Small intestine (tissue), 7 donors: Measurements from ENCODE around the gene LRRC40. TPM values are rescaled to one million over a fixed set of nuclear protein-coding genes. Genes with fewer than 3 reads are reported as not detected.

Source experiments
- DNase-seq, 2 donors: peaks; one replicate each; pipeline versions ENCODE4 v3.0.0 to v3.0.0-alpha.2; 2013
- FAIRE-seq: peaks from 2 replicates; lab custom pipeline; 2012; peaks lifted over from hg19 to GRCh38; lab: Jason Lieb, UNC
- H3K27ac ChIP-seq, 3 donors: one replicate each; pipeline ENCODE4 v1.5.1; 2013; ENCODE audit warnings: low read length in 2 of 3, mild to moderate bottlenecking in 2 of 3, control low read depth in 1 of 3, inconsistent platforms in 1 of 3, low read depth in 1 of 3, moderate library complexity in 1 of 3
- H3K27me3 ChIP-seq, 3 donors: one replicate each; pipeline ENCODE4 v1.6.1; 2013; ENCODE audit warnings: low read length in 3 of 3, inconsistent platforms in 1 of 3; ENCODE audit not compliant: control insufficient read depth in 3 of 3, insufficient read depth in 3 of 3
- H3K36me3 ChIP-seq, 3 donors: one replicate each; pipeline ENCODE4 v1.6.1; 2013; ENCODE audit warnings: low read length in 3 of 3, inconsistent platforms in 1 of 3, low read depth in 1 of 3, mild to moderate bottlenecking in 1 of 3, moderate library complexity in 1 of 3; ENCODE audit not compliant: control insufficient read depth in 3 of 3, insufficient read depth in 2 of 3
- H3K4me1 ChIP-seq, 3 donors: one replicate each; pipeline ENCODE4 v1.6.1; 2013; ENCODE audit warnings: low read length in 2 of 3, inconsistent platforms in 1 of 3, low read depth in 1 of 3, mild to moderate bottlenecking in 1 of 3, moderate library complexity in 1 of 3; ENCODE audit not compliant: control insufficient read depth in 3 of 3, insufficient read depth in 2 of 3
- H3K4me3 ChIP-seq, 3 donors: one replicate each; pipeline ENCODE4 v1.5.1; 2013; ENCODE audit warnings: low read length in 3 of 3, control low read depth in 1 of 3, inconsistent platforms in 1 of 3, low read depth in 1 of 3, mild to moderate bottlenecking in 1 of 3, moderate library complexity in 1 of 3
- H3K9me3 ChIP-seq, 2 donors: one replicate each; pipeline ENCODE4 v1.6.1; 2013; ENCODE audit warnings: low read depth in 1 of 2, low read length in 1 of 2; ENCODE audit not compliant: control insufficient read depth in 2 of 2, insufficient read depth in 1 of 2
- WGBS, 3 donors: extraction: QIAGEN DNeasy Blood & Tissue Kit; methylation state at CpG; one replicate each; pipeline ENCODE4 v1.1.7; 2013; 5-methylcytosine and 5-hydroxymethylcytosine counted together
- polyA plus RNA-seq, 4 donors: library from polyadenylated mRNA; stranded (reverse) in 3 of 4; unstranded in 1 of 4; fragments of 200-250 nt in 3 of 4; fragments of 120-200 nt in 1 of 4; gene quantifications; one replicate each; pipeline versions ENCODE4 v1.2.1 to v1.2.3, GENCODE V29; 2013
- donor health status: healthy with polysubstance abuse.
- donor health status: control.
- donor health status: control.
- donor health status: Bipolar disorder and iron deficiency.
- donor health status: healthy.

The LRRC40 gene
- polyA plus RNA-seq, 4 donors: 11.5 to 19.2 (median 14.6) TPM

DNA sequence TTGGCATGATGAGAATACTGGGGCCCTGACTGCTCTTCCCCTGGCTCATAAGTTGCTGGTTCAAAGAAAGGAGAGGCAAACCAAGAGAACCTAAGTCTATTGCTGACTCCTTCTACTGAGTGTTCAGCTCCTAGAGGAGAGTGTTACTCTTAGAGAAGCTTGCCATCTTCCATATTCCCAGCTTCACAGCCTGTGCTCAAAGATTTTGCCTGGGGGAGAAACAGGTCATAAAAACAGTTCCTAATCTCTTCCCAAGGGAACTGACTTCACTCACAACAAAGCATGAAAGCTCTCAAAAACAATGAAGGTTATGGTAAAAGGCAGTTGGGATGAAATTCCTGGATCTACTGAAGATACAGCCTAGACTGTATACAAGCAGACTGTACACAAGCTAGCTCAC lies 37.1 kb downstream of the LRRC40 start:
- Histone ChIP-seq H3K27me3 (no peaks in the 10 kb centered on the region), H3K27ac (no peak overlapping the region), H3K4me3 (no peak overlapping the region), H3K9me3 (no peaks in the 10 kb centered on the region), H3K4me1 (no peaks in the 10 kb centered on the region), H3K36me3 (peaks cover 0 to 11% (median 0%) of the 10 kb centered on the region in 3 donors)
- FAIRE-seq (no peak), DNase-seq (no peak)

DNA sequence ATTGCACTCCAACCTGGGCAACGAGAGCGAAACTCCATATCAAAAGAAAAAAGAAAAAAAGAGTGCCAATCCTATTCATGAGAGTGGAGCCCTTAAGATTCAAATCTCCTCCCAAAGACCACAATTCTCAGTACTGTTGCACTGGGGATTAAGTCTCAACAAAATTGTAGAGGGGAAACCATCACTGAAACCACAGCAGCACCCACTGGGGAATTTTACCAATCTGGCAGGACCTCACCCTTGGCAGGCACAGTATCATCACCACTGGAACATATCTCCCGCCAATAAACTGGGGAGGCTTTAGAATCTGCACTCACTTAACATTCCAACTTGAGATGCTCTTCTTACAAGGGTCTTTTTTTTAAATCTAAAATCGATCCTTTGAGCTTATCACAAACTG lies 41.0 kb downstream of the LRRC40 start:
- DNase-seq (no peak), FAIRE-seq (no peak)
- WGBS, 3 donors: 94% methylated on average over 4 of the region's 4 CpGs
- no peak overlapping the region for H3K4me3 ChIP-seq
- no peaks in the 10 kb centered on the region for H3K9me3 ChIP-seq
- H3K36me3 ChIP-seq: peaks cover 0 to 13% (median 0%) of the 10 kb centered on the region in 3 donors
- no peaks in the 10 kb centered on the region for H3K27me3 ChIP-seq
- no peak overlapping the region for H3K27ac ChIP-seq
- no peaks in the 10 kb centered on the region for H3K4me1 ChIP-seq

DNA sequence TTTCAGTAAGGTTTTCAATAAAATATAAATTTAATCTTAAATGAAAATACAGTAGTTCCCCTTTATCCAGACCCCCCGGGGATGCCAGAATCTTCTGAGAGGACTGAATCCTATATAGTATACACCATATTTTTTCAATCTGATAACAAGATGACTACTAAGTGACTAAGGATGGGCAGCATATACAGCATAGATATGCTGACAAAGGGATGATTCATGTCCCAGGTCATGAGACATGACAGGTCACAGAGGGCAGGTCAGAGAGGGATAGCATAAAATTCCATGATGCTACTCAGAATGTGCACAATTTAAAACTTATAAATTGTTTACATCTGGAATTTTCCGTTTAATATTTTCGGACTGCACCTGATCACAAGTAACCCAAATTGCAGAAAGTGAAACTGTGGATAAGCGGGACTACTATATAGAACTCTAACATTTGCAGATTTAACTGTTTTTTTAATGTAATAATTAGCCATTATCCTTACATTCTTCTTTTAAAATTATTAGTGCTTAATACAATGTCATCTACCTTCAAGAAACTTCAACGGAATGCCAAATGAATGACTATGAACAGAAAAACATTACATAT lies 48.8 kb downstream of the LRRC40 start:
- Histone ChIP-seq H3K9me3 (no peaks in the 10 kb centered on the region), H3K36me3 (peaks cover 0 to 9% (median 2%) of the 10 kb centered on the region in 3 donors), H3K27ac (no peak overlapping the region), H3K27me3 (no peaks in the 10 kb centered on the region), H3K4me1 (no peaks in the 10 kb centered on the region), H3K4me3 (no peak overlapping the region)
- 95 to 97% (median 95%) methylated on average over 5 of the region's 5 CpGs for WGBS, 3 donors
- FAIRE-seq (no peak), DNase-seq (no peak)

DNA sequence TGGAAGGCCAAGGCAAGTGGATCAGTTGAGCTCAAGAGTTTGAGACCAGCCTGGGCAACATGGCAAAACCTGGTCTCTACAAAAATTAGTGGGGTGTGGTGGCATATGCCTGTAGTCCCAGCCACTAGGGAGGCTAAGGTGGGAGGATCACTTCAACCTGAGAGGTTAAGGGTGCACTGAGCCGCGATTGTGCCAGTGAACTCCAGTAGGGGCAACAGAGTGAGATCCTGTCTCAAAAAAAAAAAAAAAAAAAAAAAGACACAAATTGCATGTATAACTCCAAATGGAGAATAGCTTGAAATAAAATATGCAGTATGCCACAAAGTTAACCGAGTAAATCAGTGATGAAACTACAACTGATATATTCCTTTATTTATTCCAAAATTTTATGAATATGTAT lies 51.6 kb downstream of the LRRC40 start:
- FAIRE-seq (no peak), DNase-seq (no peak)
- WGBS, 3 donors: 98 to 100% (median 98%) methylated on average over 3 of the region's 3 CpGs
- Histone ChIP-seq H3K4me3 (no peak overlapping the region), H3K4me1 (no peaks in the 10 kb centered on the region), H3K9me3 (no peaks in the 10 kb centered on the region), H3K36me3 (peaks cover 0 to 7% (median 2%) of the 10 kb centered on the region in 3 donors), H3K27ac (no peak overlapping the region), H3K27me3 (no peaks in the 10 kb centered on the region)

DNA sequence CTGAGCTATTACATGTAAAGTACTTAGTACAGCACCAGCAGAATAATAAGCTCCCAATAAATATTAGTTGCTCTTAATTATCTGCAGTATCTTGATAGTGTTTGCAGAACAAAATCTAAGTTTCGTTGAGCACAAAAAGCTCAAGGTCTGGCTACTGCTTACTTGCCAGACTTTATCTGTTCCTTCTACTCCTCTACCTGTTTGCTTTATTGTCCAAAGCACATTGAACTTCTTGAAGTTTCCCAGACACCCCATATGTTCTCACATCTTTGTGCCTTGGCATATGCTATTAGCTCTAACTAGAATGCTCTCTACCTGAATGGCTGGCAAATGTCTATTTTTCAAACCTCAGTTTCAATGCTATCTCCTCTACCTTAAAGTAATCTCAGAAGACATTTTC lies 54.9 kb downstream of the LRRC40 start:
- Histone ChIP-seq H3K4me1 (no peaks in the 10 kb centered on the region), H3K27ac (no peak overlapping the region), H3K36me3 (peaks cover 0 to 4% (median 2%) of the 10 kb centered on the region in 3 donors), H3K4me3 (no peak overlapping the region), H3K27me3 (no peaks in the 10 kb centered on the region), H3K9me3 (no peaks in the 10 kb centered on the region)
- WGBS, 3 donors: 76 to 80% (median 77%) methylated on average over 1 of the region's 1 CpG
- FAIRE-seq (no peak), DNase-seq (no peak)

DNA sequence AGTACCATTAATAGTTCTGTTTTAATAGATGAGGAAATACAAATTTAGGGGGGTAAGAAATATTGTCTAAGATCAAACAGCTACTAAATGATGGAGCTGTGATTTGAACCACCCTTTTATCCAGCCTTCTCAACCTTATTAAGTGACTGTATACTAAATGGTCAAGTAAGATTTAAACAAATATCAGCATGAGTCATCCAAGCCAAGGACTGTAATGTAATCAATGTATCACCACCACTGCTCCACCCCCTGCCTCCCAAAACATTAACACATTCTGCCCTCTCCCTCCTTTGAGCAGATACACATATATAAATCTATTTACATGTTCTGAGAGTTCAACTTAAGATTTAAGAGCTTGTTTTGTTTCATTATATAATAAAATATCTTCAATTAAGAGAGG lies 58.9 kb downstream of the LRRC40 start:
- Histone ChIP-seq H3K4me3 (no peak overlapping the region), H3K36me3 (peaks cover 0 to 3% (median 2%) of the 10 kb centered on the region in 3 donors), H3K9me3 (no peaks in the 10 kb centered on the region), H3K27ac (no peak overlapping the region), H3K27me3 (no peaks in the 10 kb centered on the region), H3K4me1 (no peaks in the 10 kb centered on the region)
- FAIRE-seq (no peak), DNase-seq (no peak)

DNA sequence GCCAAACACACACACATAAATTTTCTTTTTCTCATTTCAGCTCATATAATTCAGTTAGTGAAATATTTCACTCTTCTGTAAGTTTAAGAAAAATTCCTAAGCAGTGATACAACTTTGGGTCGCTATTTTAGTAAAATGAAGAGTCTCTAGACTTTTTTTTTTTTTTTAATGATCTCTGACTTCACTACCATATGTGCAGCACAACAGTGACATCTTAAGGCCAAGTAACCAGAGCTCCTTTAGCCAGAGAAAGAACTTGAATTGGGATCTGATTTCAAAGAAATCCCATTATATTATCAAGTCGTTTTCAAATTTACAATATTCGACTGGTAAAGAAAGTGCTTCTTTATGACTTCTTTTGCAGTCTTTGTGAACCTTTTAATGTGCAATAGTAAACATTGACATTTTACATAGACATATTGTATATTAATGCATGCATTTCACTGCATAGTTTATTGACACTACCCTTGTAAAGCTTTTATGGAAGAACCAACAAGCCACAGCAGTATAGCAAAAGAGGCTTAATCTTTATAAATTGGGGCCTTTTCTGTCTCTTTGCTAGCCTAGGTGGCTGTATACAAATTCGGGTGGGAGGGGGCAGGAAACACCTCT lies 62.2 kb downstream of the LRRC40 start:
- Histone ChIP-seq H3K27ac (no peak overlapping the region), H3K4me1 (peaks cover 0 to 6% (median 0%) of the 10 kb centered on the region in 3 donors), H3K27me3 (no peaks in the 10 kb centered on the region), H3K36me3 (peaks cover 0 to 3% (median 2%) of the 10 kb centered on the region in 3 donors), H3K4me3 (no peak overlapping the region), H3K9me3 (no peaks in the 10 kb centered on the region)
- FAIRE-seq: no peak
- DNase-seq: no peak
- 68 to 90% (median 84%) methylated on average over 4 of the region's 4 CpGs for WGBS, 3 donors

DNA sequence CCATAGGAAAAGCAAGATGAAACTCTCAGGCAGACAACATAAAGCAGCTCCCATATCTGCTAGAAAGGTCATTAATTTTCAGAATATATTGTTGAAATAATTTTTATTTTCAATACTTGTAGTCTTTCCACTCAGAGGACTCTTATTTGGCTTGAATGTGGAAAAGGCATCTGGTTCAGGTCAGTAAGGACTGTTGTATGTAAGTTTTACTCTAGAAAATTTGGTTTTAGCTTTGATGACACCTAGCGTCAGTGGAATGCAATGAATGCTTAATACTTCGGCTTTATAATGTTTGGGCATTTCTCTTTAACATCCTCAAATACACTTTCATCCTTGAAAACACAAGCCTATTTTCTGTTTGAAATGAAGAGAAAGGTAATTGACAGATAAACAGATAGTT lies 63.3 kb downstream of the LRRC40 start:
- Histone ChIP-seq H3K4me1 (peaks cover 0 to 6% (median 0%) of the 10 kb centered on the region in 3 donors), H3K36me3 (peaks cover 0 to 3% (median 2%) of the 10 kb centered on the region in 3 donors), H3K27ac (no peak overlapping the region), H3K27me3 (no peaks in the 10 kb centered on the region), H3K9me3 (no peaks in the 10 kb centered on the region), H3K4me3 (no peak overlapping the region)
- WGBS, 3 donors: 72 to 88% (median 80%) methylated on average over 2 of the region's 2 CpGs
- FAIRE-seq (no peak), DNase-seq (no peak)
